Vagina (tissue), 2 donors: ENCODE measurements around the gene EID1. TPM values are rescaled to one million over a fixed set of nuclear protein-coding genes. Genes with fewer than 3 reads are reported as not detected.

ENCODE experiments used
- DNase-seq, 2 donors: peaks; one replicate each; pipeline ENCODE4 v3.0.0-alpha.2; 2017; ENCODE audit errors: extremely low spot score in 2 of 2
- H3K27ac ChIP-seq: fragments of 200-600 bp; sonication (generic); one replicate; pipeline ENCODE4 v1.5.1; 2019
- H3K27me3 ChIP-seq: fragments of 200-600 bp; sonication (generic); one replicate; pipeline ENCODE4 v1.5.1; 2019
- H3K36me3 ChIP-seq, 2 donors: fragments of 200-600 bp; sonication (generic); one replicate each; pipeline ENCODE4 v1.5.1; 2017 to 2019
- H3K4me1 ChIP-seq: fragments of 200-600 bp; sonication (generic); one replicate; pipeline ENCODE4 v1.5.1; 2019
- H3K4me3 ChIP-seq, 2 donors: fragments of 200-600 bp; sonication (generic); 1 replicate in 1 of 2; 2 replicates in 1 of 2; pipeline ENCODE4 v1.5.1; 2016 to 2019
- H3K9me3 ChIP-seq: fragments of 200-600 bp; sonication (generic); one replicate; pipeline ENCODE4 v1.5.1; 2019
- POLR2A ChIP-seq, 2 donors: fragments of 450-650 bp; IDR thresholded peaks; one replicate each; pipeline ENCODE4 v1.6.1; 2017; ENCODE audit warnings: antibody characterized with exemption in 2 of 2, mild to moderate bottlenecking in 2 of 2, moderate library complexity in 2 of 2
- POLR2AphosphoS5 ChIP-seq, 2 donors: sonication (generic); formaldehyde crosslinking; IDR thresholded peaks; one replicate each; pipeline ENCODE4 v1.9.0; 2017; ENCODE audit warnings: antibody characterized with exemption in 2 of 2, mild to moderate bottlenecking in 2 of 2, low read depth in 1 of 2; ENCODE audit not compliant: insufficient read depth in 1 of 2
- intact Hi-C: fragments of 100-400 bp; cut with DNase I; formaldehyde crosslinking; loops from one replicate; pipeline ENCODE4 v1.15.1; 2023
- total RNA-seq: library from RNA; depleted of rRNA; stranded (reverse); fragments of >200 nt; gene quantifications from one replicate; pipeline ENCODE4 v1.2.3, GENCODE V29; 2016
- TF ChIP-seq, protein P1 (sequence below), 3 experiments: fragments of 450-650 bp in 2 of 3; fragments of 200-600 bp in 1 of 3; sonication (generic) in 1 of 3; IDR thresholded peaks; one replicate each; pipeline ENCODE4 v1.5.1; 2017 to 2019; ENCODE audit warnings: antibody characterized with exemption in 3 of 3, mild to moderate bottlenecking in 2 of 3, moderate library complexity in 2 of 3

Gene EID1
- total RNA-seq, 1 donor from 2014 or later, result 175 TPM

- Histone ChIP-seq H3K9me3 (no peaks in the 10 kb centered on the region), H3K36me3 (no peaks in the 10 kb centered on the region), H3K27me3 (no peaks in the 10 kb centered on the region), H3K4me3 (no peak overlapping the region), H3K27ac (no peak overlapping the region), H3K4me1 (no peaks in the 10 kb centered on the region)
- intact Hi-C loops, result no loop called here
- TF ChIP-seq POLR2A (IDR thresholded peaks at IDR 0.05) (no peak), POLR2AphosphoS5 (IDR thresholded peaks at IDR 0.05; ENCODE audit: insufficient read depth in 1 of 2, low read depth in 1 of 2) (no peak)
- TF ChIP-seq, protein P1, sequence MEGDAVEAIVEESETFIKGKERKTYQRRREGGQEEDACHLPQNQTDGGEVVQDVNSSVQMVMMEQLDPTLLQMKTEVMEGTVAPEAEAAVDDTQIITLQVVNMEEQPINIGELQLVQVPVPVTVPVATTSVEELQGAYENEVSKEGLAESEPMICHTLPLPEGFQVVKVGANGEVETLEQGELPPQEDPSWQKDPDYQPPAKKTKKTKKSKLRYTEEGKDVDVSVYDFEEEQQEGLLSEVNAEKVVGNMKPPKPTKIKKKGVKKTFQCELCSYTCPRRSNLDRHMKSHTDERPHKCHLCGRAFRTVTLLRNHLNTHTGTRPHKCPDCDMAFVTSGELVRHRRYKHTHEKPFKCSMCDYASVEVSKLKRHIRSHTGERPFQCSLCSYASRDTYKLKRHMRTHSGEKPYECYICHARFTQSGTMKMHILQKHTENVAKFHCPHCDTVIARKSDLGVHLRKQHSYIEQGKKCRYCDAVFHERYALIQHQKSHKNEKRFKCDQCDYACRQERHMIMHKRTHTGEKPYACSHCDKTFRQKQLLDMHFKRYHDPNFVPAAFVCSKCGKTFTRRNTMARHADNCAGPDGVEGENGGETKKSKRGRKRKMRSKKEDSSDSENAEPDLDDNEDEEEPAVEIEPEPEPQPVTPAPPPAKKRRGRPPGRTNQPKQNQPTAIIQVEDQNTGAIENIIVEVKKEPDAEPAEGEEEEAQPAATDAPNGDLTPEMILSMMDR (IDR thresholded peaks at IDR 0.05), result no peak
- no peak for DNase-seq
Measured at GRCh38 chr15:48888191-48888590, 10.3 kb downstream of the EID1 start.

GRCh38 chr15:48888836-48889235 lies 10.9 kb downstream of the EID1 start:
- intact Hi-C loops, result no loop called here
- Histone ChIP-seq H3K4me1 (no peaks in the 10 kb centered on the region), H3K36me3 (no peaks in the 10 kb centered on the region), H3K27me3 (no peaks in the 10 kb centered on the region), H3K9me3 (no peaks in the 10 kb centered on the region), H3K27ac (peak overlapping the region; percentile 75), H3K4me3 (no peak overlapping the region)
- DNase-seq, result no peak
- TF ChIP-seq, protein P1 (IDR thresholded peaks at IDR 0.05), result no peak
- TF ChIP-seq POLR2AphosphoS5 (IDR thresholded peaks at IDR 0.05; ENCODE audit: insufficient read depth in 1 of 2, low read depth in 1 of 2) (no peak), POLR2A (IDR thresholded peaks at IDR 0.05) (no peak)

DNA sequence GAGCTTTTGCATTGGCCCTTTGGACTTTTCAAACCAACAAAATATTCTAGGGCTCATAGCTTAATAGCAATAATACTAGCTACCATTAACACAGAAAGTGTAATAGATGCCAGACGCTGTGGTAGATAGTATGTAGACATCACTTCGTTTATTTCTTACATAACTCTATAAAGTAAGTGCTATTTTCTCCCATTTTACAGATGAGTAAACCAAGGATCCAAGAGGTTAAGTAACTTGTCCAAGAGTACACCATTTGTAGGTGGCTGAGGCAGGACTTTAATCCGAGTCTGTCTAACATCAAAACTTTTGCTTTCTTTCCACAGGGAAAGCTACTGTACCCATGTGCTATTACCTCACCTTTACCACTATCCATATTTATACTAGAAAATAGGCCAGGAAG lies 12.0 kb downstream of the EID1 start:
- TF ChIP-seq, protein P1 (IDR thresholded peaks at IDR 0.05), result no peak
- no peak for TF ChIP-seq POLR2AphosphoS5 (IDR thresholded peaks at IDR 0.05; ENCODE audit: insufficient read depth in 1 of 2, low read depth in 1 of 2)
- no peak for TF ChIP-seq POLR2A (IDR thresholded peaks at IDR 0.05)
- no peaks in the 10 kb centered on the region for H3K27me3 ChIP-seq
- intact Hi-C loops, result no loop called here
- H3K4me3 ChIP-seq, result no peak overlapping the region
- H3K4me1 ChIP-seq, result no peaks in the 10 kb centered on the region
- no peaks in the 10 kb centered on the region for H3K36me3 ChIP-seq
- H3K27ac ChIP-seq, result peak overlapping the region; percentile 75
- no peak for DNase-seq
- H3K9me3 ChIP-seq, result no peaks in the 10 kb centered on the region

- no peaks in the 10 kb centered on the region for H3K36me3 ChIP-seq
- no peak overlapping the region for H3K27ac ChIP-seq
- TF ChIP-seq POLR2A (IDR thresholded peaks at IDR 0.05) (no peak), POLR2AphosphoS5 (IDR thresholded peaks at IDR 0.05; ENCODE audit: insufficient read depth in 1 of 2, low read depth in 1 of 2) (no peak)
- TF ChIP-seq, protein P1 (IDR thresholded peaks at IDR 0.05), result no peak
- no peaks in the 10 kb centered on the region for H3K9me3 ChIP-seq
- intact Hi-C loops, result no loop called here
- H3K4me1 ChIP-seq, result no peaks in the 10 kb centered on the region
- no peaks in the 10 kb centered on the region for H3K27me3 ChIP-seq
- no peak for DNase-seq
- no peak overlapping the region for H3K4me3 ChIP-seq
Measured at GRCh38 chr15:48890375-48890972, 12.5 kb downstream of the EID1 start.

GRCh38 chr15:48891232-48891765 lies 13.4 kb downstream of the EID1 start:
- DNase-seq, result no peak
- H3K36me3 ChIP-seq, result no peaks in the 10 kb centered on the region
- H3K4me3 ChIP-seq, result no peak overlapping the region
- intact Hi-C loops, result no loop called here
- TF ChIP-seq POLR2A (IDR thresholded peaks at IDR 0.05) (no peak), POLR2AphosphoS5 (IDR thresholded peaks at IDR 0.05; ENCODE audit: insufficient read depth in 1 of 2, low read depth in 1 of 2) (no peak)
- TF ChIP-seq, protein P1 (IDR thresholded peaks at IDR 0.05), result no peak
- no peaks in the 10 kb centered on the region for H3K27me3 ChIP-seq
- no peak overlapping the region for H3K27ac ChIP-seq
- no peaks in the 10 kb centered on the region for H3K9me3 ChIP-seq
- H3K4me1 ChIP-seq, result no peaks in the 10 kb centered on the region
